IMR-90 (cell line): ENCODE measurements around the gene PLA2G4E. TPM values are rescaled to one million over a fixed set of nuclear protein-coding genes. Genes with fewer than 3 reads are reported as not detected.

Experiments used
- ATAC-seq: fragments of 200-7000 bp; cut with Tn5 transposase; 2 replicates; pipeline ENCODE4 v1.9.1; 2020; ENCODE audit warnings: low read depth, mild to moderate bottlenecking, moderate library complexity
- BruUV-seq: library from RNA; stranded (reverse); fragments of 400-500 nt; replicated peaks from 2 replicates; lab custom pipeline; 2021; lab: Mats Ljungman, UMichigan
- CTCF ChIA-PET: fragments of 300-600 bp; formaldehyde crosslinking; extraction: SDS; loops from one replicate; lab custom pipeline; 2021; ENCODE audit warnings: antibody characterized with exemption; lab: Yijun Ruan, JAX
- POLR2A ChIA-PET: fragments of 300-600 bp; sonication (Branson Sonifier 250); formaldehyde crosslinking; loops from one replicate; lab custom pipeline; 2022; ENCODE audit warnings: antibody characterized with exemption; ENCODE audit not compliant: unreplicated experiment; lab: Charles Lee
- DNase-seq: peaks from one replicate; pipeline ENCODE4 v3.0.0; 2013
- H2AFZ ChIP-seq: replicated peaks from 2 replicates; pipeline ENCODE3; 2013; ENCODE audit warnings: low read length, mild to moderate bottlenecking; ENCODE audit not compliant: poor library complexity
- H2AK5ac ChIP-seq: 2 replicates; pipeline ENCODE4 v1.6.1; 2013; ENCODE audit warnings: low read depth, low read length, inconsistent platforms
- H2AK9ac ChIP-seq: replicated peaks from 2 replicates; pipeline ENCODE3; 2013; ENCODE audit warnings: mild to moderate bottlenecking, low read depth, low read length, moderate library complexity; ENCODE audit not compliant: poor library complexity
- H2BK120ac ChIP-seq: 2 replicates; pipeline ENCODE4 v1.6.1; 2013; ENCODE audit warnings: low read depth, low read length, inconsistent platforms
- H2BK15ac ChIP-seq: 3 replicates; pipeline ENCODE4 v1.6.1; 2013; ENCODE audit warnings: low read depth, low read length, inconsistent platforms
- H2BK20ac ChIP-seq: 2 replicates; pipeline ENCODE4 v1.6.1; 2013; ENCODE audit warnings: low read depth, mild to moderate bottlenecking, inconsistent platforms, low read length, moderate library complexity
- H2BK5ac ChIP-seq: 2 replicates; pipeline ENCODE4 v1.6.1; 2013; ENCODE audit warnings: mild to moderate bottlenecking, low read depth, low read length, inconsistent platforms; ENCODE audit not compliant: poor library complexity, severe bottlenecking
- H3K14ac ChIP-seq: replicated peaks from 2 replicates; pipeline ENCODE4 v1.6.1; 2013; ENCODE audit warnings: low read depth, low read length, inconsistent platforms
- H3K18ac ChIP-seq: 2 replicates; pipeline ENCODE4 v1.6.1; 2013; ENCODE audit warnings: low read depth, low read length, control low read depth
- H3K23ac ChIP-seq: 2 replicates; pipeline ENCODE4 v1.6.1; 2013; ENCODE audit warnings: low read depth, low read length, inconsistent platforms
- H3K27ac ChIP-seq: 2 replicates; pipeline ENCODE4 v1.5.1; 2013; ENCODE audit warnings: mild to moderate bottlenecking, control low read depth, low read length; ENCODE audit not compliant: insufficient read depth
- H3K27me3 ChIP-seq: 2 replicates; pipeline ENCODE4 v1.6.1; 2013; ENCODE audit warnings: low read length; ENCODE audit not compliant: control insufficient read depth, insufficient read depth
- H3K36me3 ChIP-seq: 2 replicates; pipeline ENCODE4 v1.6.1; 2013; ENCODE audit warnings: low read length, mixed read lengths; ENCODE audit not compliant: control insufficient read depth, insufficient read depth
- H3K4ac ChIP-seq: 2 replicates; pipeline ENCODE4 v1.6.1; 2013; ENCODE audit warnings: low read depth, low read length, inconsistent platforms
- H3K4me1 ChIP-seq: 2 replicates; pipeline ENCODE4 v1.6.1; 2013; ENCODE audit warnings: low read length, mixed read lengths; ENCODE audit not compliant: control insufficient read depth, insufficient read depth
- H3K4me2 ChIP-seq: 2 replicates; pipeline ENCODE4 v1.6.1; 2013; ENCODE audit warnings: low read depth, mild to moderate bottlenecking, control low read depth, low read length, moderate library complexity
- H3K4me3 ChIP-seq: 2 replicates; pipeline ENCODE4 v1.5.1; 2013; ENCODE audit warnings: low read depth, mild to moderate bottlenecking, control low read depth, low read length, moderate library complexity; ENCODE audit not compliant: insufficient read depth
- H3K56ac ChIP-seq: 2 replicates; pipeline ENCODE4 v1.6.1; 2013; ENCODE audit warnings: low read length, inconsistent platforms; ENCODE audit not compliant: insufficient read depth; ENCODE audit errors: extremely low read depth
- H3K79me1 ChIP-seq, 2 experiments: 2 replicates each; pipeline ENCODE4 v1.6.1; 2013; ENCODE audit warnings: low read length in 2 of 2, inconsistent platforms in 1 of 2, low read depth in 1 of 2
- H3K9ac ChIP-seq: 2 replicates; pipeline ENCODE4 v1.6.1; 2013; ENCODE audit warnings: low read depth, low read length, control low read depth
- H3K9me1 ChIP-seq: 2 replicates; pipeline ENCODE4 v1.6.1; 2013; ENCODE audit warnings: low read length, inconsistent platforms; ENCODE audit not compliant: insufficient read depth
- H3K9me3 ChIP-seq: 2 replicates; pipeline ENCODE4 v1.6.1; 2013; ENCODE audit warnings: low read length; ENCODE audit not compliant: control insufficient read depth, insufficient read depth
- H4K20me1 ChIP-seq: 2 replicates; pipeline ENCODE4 v1.6.1; 2013; ENCODE audit warnings: low read length, inconsistent platforms; ENCODE audit not compliant: insufficient read depth
- H4K5ac ChIP-seq: 2 replicates; pipeline ENCODE4 v1.6.1; 2013; ENCODE audit warnings: mild to moderate bottlenecking, low read depth, low read length, control low read depth
- H4K8ac ChIP-seq, 2 experiments: 2 replicates each; pipeline ENCODE4 v1.6.1; 2013; ENCODE audit warnings: low read depth in 2 of 2, low read length in 2 of 2, control low read depth in 1 of 2, inconsistent platforms in 1 of 2
- H4K91ac ChIP-seq: 2 replicates; pipeline ENCODE4 v1.6.1; 2013; ENCODE audit warnings: low read depth, low read length, inconsistent platforms; ENCODE audit not compliant: insufficient read depth
- BHLHE40 ChIP-seq: fragments of 150-350 bp; IDR thresholded peaks from 2 replicates; pipeline ENCODE4 v1.6.1; 2016; ENCODE audit warnings: mild to moderate bottlenecking, low read depth, low read length
- CEBPB ChIP-seq: IDR thresholded peaks from 2 replicates; pipeline ENCODE4 v1.6.1; 2012; ENCODE audit warnings: low read depth, low read length, improper control_type of control experiment
- CHD1 ChIP-seq: IDR thresholded peaks from 2 replicates; pipeline ENCODE4 v1.6.1; 2012; ENCODE audit warnings: low read depth, low read length, improper control_type of control experiment
- FOS ChIP-seq: fragments of 150-350 bp; IDR thresholded peaks from 2 replicates; pipeline ENCODE4 v1.6.1; 2016; ENCODE audit warnings: low read depth, low read length
- MAFK ChIP-seq: IDR thresholded peaks from 2 replicates; pipeline ENCODE4 v1.6.1; 2012; ENCODE audit warnings: low read depth, low read length, improper control_type of control experiment
- MAZ ChIP-seq: IDR thresholded peaks from 2 replicates; pipeline ENCODE4 v1.6.1; 2012; ENCODE audit warnings: low read depth, mild to moderate bottlenecking, low read length, improper control_type of control experiment, moderate library complexity, borderline replicate concordance
- MXI1 ChIP-seq: IDR thresholded peaks from 2 replicates; pipeline ENCODE4 v1.6.1; 2012; ENCODE audit warnings: low read depth, mild to moderate bottlenecking, low read length, moderate library complexity, borderline replicate concordance
- NFE2L2 ChIP-seq: fragments of 150-350 bp; IDR thresholded peaks from 2 replicates; pipeline ENCODE4 v1.6.1; 2016; ENCODE audit warnings: low read depth, mild to moderate bottlenecking, low read length
- POLR2A ChIP-seq: IDR thresholded peaks from 2 replicates; pipeline ENCODE4 v1.6.1; 2012; ENCODE audit warnings: mild to moderate bottlenecking, low read depth, low read length
- RAD21 ChIP-seq: IDR thresholded peaks from 2 replicates; pipeline ENCODE4 v1.6.1; 2012; ENCODE audit warnings: low read length, improper control_type of control experiment
- RCOR1 ChIP-seq: IDR thresholded peaks from 2 replicates; pipeline ENCODE4 v1.6.1; 2012; ENCODE audit warnings: mild to moderate bottlenecking, low read length, improper control_type of control experiment; ENCODE audit not compliant: insufficient replicate concordance
- RFX5 ChIP-seq: IDR thresholded peaks from 2 replicates; pipeline ENCODE4 v1.8.0; 2012; ENCODE audit warnings: low read depth, mild to moderate bottlenecking, low read length, moderate library complexity
- SMC3 ChIP-seq: fragments of 150-350 bp; IDR thresholded peaks from 2 replicates; pipeline ENCODE4 v1.6.1; 2016; ENCODE audit warnings: low read depth, mild to moderate bottlenecking, antibody characterized with exemption, low read length, moderate library complexity
- WGBS, 2 experiments: methylation state at CpG; one replicate each; pipeline versions ENCODE4 v1.1.5 to v1.1.7; 2013; ENCODE audit warnings: missing lambda C conversion rate in 2 of 2; ENCODE audit not compliant: insufficient read length in 1 of 2; ENCODE audit errors: extremely low coverage in 2 of 2; 5-methylcytosine and 5-hydroxymethylcytosine counted together
- dilution Hi-C: fragments of 300-500 bp; cut with HindIII; formaldehyde crosslinking; loops from one replicate; pipeline ENCODE4 v1.14.3; 2018; ENCODE audit warnings: low sequenced_read_pairs; ENCODE audit not compliant: unreplicated experiment
- in situ Hi-C: fragments of 300-500 bp; cut with MboI; formaldehyde crosslinking; loops from 3 replicates; pipeline ENCODE4 v1.14.3; 2019; ENCODE audit warnings: low sequenced_read_pairs, inconsistent platforms, mixed read lengths
- intact Hi-C: fragments of 100-400 bp; cut with micrococcal nuclease; formaldehyde crosslinking; loops from 2 replicates; pipeline ENCODE4 v1.10.0; 2022
- polyA plus RNA-seq, 3 experiments: library from polyadenylated mRNA; depleted of rRNA; stranded (reverse); fragments of >200 nt; gene quantifications; 2 replicates each; pipeline ENCODE4 v1.2.3, GENCODE V29; 2012; ENCODE audit warnings: low replicate concordance in 1 of 3
- total RNA-seq: library from RNA; depleted of rRNA; stranded (reverse); fragments of >200 nt; gene quantifications from 2 replicates; pipeline ENCODE4 v1.2.3, GENCODE V29; 2012
- TF ChIP-seq, protein P1 (sequence below): fragments of 150-350 bp; IDR thresholded peaks from 2 replicates; pipeline ENCODE4 v1.6.1; 2016; ENCODE audit warnings: low read depth, mild to moderate bottlenecking, low read length, moderate library complexity, borderline replicate concordance
- TF ChIP-seq, protein P2 (sequence below): conservative IDR thresholded peaks from 2 replicates; pipeline ENCODE4 v1.5.1; 2012; ENCODE audit warnings: mild to moderate bottlenecking, low read depth, low read length, improper control_type of control experiment
- TF ChIP-seq, protein P3 (sequence below): fragments of 150-350 bp; IDR thresholded peaks from 2 replicates; pipeline ENCODE4 v1.6.1; 2017; ENCODE audit warnings: mild to moderate bottlenecking, antibody characterized with exemption, low read length, low read depth

Gene PLA2G4E
- total and polyA plus RNA-seq, 2 of the 4 experiments (the other 2 are of a cell fraction) = not detected

DNA sequence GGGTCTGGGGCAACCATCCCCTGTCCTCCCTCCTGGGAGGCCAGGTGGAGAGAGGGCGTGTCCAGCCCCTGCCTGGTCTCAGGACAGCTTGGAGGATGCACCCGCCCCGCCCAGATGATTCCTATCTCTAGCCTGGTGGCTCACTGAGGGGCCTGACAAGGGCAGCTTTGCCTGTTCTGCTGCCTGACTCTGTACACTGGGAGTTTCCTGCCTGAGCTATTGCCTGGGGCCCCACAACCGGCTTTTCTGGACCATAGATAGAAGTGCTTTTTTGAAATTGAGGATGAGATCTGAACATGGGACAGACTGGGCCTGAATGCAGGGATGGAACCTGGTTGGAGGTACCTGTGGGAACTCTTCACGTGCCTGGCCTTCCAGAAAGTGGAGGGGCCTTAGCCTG, 751 bp upstream of the PLA2G4E start:
- Histone ChIP-seq H3K14ac (no peak overlapping the region), H3K9ac (no peak overlapping the region), H4K5ac (no peak overlapping the region), H2BK20ac (no peak overlapping the region), H3K18ac (no peak overlapping the region), H2AFZ (no peak overlapping the region), H2BK120ac (no peak overlapping the region), H4K20me1 (no peaks in the 10 kb centered on the region), H3K4me3 (no peak overlapping the region), H3K9me1 (no peaks in the 10 kb centered on the region), H3K27me3 (peaks cover 48% of the 10 kb centered on the region), H3K4me1 (no peaks in the 10 kb centered on the region), H3K79me1 (no peaks in the 10 kb centered on the region), H4K8ac (no peak overlapping the region), H3K56ac (no peak overlapping the region), H3K4me2 (no peak overlapping the region), H2AK9ac (no peak overlapping the region), H2AK5ac (no peak overlapping the region), H4K91ac (no peak overlapping the region), H3K36me3 (no peaks in the 10 kb centered on the region), H2BK15ac (no peak overlapping the region), H3K27ac (no peak overlapping the region), H3K9me3 (peaks cover 4% of the 10 kb centered on the region; the same call in 1 of the 2 replicates), H2BK5ac (no peak overlapping the region), H3K4ac (no peak overlapping the region), H3K23ac (no peak overlapping the region)
- BruUV-seq = no TSS peak
- TF ChIP-seq SMC3 (no peak), CHD1 (no peak), NFE2L2 (no peak), RFX5 (no peak), CEBPB (no peak), MAFK (no peak), MXI1 (no peak), MAZ (no peak), RCOR1 (no peak), BHLHE40 (no peak), POLR2A (no peak), FOS (no peak), RAD21 (no peak)
- TF ChIP-seq, protein P1, sequence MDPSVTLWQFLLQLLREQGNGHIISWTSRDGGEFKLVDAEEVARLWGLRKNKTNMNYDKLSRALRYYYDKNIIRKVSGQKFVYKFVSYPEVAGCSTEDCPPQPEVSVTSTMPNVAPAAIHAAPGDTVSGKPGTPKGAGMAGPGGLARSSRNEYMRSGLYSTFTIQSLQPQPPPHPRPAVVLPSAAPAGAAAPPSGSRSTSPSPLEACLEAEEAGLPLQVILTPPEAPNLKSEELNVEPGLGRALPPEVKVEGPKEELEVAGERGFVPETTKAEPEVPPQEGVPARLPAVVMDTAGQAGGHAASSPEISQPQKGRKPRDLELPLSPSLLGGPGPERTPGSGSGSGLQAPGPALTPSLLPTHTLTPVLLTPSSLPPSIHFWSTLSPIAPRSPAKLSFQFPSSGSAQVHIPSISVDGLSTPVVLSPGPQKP = no peak
- TF ChIP-seq, protein P2, sequence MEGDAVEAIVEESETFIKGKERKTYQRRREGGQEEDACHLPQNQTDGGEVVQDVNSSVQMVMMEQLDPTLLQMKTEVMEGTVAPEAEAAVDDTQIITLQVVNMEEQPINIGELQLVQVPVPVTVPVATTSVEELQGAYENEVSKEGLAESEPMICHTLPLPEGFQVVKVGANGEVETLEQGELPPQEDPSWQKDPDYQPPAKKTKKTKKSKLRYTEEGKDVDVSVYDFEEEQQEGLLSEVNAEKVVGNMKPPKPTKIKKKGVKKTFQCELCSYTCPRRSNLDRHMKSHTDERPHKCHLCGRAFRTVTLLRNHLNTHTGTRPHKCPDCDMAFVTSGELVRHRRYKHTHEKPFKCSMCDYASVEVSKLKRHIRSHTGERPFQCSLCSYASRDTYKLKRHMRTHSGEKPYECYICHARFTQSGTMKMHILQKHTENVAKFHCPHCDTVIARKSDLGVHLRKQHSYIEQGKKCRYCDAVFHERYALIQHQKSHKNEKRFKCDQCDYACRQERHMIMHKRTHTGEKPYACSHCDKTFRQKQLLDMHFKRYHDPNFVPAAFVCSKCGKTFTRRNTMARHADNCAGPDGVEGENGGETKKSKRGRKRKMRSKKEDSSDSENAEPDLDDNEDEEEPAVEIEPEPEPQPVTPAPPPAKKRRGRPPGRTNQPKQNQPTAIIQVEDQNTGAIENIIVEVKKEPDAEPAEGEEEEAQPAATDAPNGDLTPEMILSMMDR = no peak
- TF ChIP-seq, protein P3, sequence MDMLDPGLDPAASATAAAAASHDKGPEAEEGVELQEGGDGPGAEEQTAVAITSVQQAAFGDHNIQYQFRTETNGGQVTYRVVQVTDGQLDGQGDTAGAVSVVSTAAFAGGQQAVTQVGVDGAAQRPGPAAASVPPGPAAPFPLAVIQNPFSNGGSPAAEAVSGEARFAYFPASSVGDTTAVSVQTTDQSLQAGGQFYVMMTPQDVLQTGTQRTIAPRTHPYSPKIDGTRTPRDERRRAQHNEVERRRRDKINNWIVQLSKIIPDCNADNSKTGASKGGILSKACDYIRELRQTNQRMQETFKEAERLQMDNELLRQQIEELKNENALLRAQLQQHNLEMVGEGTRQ = no peak
- 65% methylated on average over 3 of the region's 5 CpGs; no CpG with 5 or more reads in 1 of the 2 experiments for WGBS, 2 experiments
- ATAC-seq (no peak), DNase-seq (no peak)
- in situ Hi-C loops = no loop called here
- ChIA-PET CTCF (no interaction called here), POLR2A (no interaction called here)
- dilution Hi-C loops = no loop called here
- intact Hi-C loops = no loop called here
